ENCODE data around the gene PGPEP1.
"Not testable (repeated sequence)": the region's sequence is repeated elsewhere in the genome, so short reads cannot be mapped to it uniquely, and the experiment has no call there.

Gene PGPEP1

DNA sequence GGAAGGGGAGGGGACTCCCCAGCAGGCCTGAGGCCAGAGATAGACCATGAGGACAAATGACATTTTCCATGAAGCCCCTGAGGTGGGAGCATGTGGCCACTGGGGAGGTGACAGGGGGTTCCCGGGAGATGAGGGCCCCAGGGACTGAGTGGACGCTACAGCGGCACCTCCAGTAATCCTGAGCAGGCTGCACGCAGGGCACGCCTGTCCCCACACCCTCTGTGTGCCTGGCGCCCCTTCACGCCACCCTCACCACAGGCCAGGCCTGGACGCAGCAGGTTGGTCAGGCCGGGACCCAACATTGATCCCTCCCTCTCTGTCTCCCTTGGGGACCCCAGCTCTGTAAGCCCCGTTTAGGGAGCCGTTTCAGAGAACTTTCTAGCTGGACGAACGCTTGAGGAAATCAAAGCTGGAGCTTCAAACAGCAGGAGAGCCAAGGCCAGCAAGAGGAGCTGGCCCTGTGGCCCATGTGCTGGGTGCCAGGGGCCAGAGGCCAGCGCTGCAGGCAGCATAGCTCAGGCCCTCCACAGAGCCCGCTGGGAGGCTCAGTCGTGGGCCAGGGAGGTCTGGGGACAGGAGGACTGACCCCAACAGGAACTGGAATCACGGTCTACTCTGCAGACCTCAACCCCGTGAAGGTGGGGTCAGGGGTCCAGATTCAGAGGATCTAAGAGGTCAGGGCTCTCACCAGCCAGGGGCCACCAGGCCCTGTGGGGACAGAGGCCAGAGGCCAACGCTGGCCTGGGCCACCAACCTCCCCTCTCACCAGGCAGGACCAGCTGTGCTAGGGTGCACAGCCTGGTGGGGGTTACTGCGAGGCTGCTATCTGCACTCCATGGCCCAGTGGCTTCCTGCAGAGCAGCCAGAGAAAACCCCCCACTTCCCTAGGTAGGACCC lies 32.1 kb upstream of the PGPEP1 start:
- no peak for DNase-seq

GRCh38 chr19:18308948-18309325 lies 31.5 kb upstream of the PGPEP1 start:
- no peak for DNase-seq

- no peak for DNase-seq
Observed at GRCh38 chr19:18309525-18310064, 30.8 kb upstream of the PGPEP1 start.

DNA sequence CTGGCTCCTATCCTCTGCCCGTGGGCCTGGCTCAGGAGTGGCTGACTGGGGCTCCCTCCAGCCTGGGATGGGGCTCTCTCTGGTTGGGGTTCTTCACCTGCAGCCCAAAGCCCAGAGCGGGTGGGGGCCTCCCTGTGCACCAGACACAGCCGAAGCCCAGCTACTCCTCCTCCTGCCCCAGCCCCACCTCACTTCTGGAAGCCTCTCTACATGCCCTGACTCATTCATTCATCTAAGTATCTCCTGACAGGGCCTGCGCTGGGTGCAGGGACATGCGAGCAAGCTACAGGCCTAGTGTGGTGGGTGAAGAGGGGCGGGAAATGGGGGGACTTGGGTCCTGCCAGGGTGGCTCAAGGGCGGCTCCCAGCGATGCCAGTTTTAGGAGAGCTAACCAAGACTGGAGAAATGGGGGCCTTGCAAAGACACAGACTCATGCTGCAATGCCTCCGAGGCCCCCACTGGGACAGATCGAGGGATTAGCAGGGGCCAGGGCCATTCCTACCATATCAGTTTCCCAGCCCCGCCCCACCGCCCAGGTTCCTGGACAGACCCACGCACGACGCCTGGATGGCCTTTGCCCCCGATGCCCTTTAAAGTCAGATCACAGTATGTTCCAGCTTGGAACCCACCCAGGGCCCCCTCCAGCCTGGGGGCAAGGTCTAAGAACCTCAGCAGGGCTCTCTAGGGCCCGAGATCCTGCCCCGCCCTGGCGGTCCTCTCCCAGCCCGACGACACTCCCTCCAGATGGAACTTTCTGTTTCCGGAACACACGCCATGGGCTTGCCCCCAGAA lies 30.1 kb upstream of the PGPEP1 start:
- DNase-seq, result no peak

DNA sequence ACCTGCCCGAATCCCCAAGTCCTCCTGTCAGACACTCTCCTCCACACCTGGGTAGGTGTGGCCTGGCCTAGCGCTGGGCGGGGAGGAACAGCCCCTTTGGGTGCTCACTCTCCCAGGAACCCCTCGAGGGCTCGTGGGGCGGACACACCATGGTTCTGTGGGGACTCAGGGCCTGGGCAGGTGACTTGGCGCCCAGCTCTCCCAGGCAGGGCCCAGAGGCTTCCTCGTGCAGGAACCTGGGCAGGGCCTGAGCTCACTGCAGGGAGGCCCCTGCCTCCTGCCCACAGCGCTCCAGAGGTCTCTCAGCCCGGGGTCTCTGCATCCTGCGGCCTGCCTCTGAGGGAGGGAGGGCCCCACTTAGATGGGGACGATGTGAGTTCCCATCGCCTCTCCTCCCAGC lies 29.4 kb upstream of the PGPEP1 start:
- no peak for DNase-seq

DNA sequence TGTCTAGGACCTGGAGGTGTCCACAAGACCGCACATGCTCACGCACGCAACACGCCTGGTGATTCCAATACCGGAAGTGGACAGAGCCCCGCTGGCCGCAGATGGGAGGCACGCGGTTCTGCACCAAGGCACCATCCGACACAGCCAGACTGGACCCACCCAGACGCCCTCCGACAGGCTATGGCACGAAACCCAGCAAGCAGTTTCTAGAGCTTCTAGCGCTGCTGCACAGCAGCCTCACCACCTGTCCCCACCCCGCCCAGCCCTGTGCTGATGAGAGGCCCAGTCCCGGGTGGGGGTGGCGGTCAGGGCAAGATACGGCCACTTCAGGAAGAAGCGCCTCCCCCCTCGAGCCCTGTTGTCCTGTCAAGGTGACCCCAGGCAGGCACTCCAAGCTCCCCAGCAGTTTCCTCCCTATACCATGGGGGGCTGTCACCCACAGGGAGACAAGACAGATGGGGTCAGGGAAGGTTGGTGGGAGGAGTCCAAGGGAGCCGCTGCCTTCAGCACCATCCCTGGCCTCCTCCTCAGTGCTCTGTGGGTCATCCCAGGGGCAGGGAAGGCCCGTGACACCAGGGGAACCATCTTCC lies 28.8 kb upstream of the PGPEP1 start:
- DNase-seq, result no peak

- no peak for DNase-seq
Observed at GRCh38 chr19:18312092-18312534, 28.3 kb upstream of the PGPEP1 start.

GRCh38 chr19:18313398-18313797 lies 27.0 kb upstream of the PGPEP1 start:
- DNase-seq, result no peak

GRCh38 chr19:18317961-18318800 lies 22.2 kb upstream of the PGPEP1 start:
- DNase-seq, result no peak

DNA sequence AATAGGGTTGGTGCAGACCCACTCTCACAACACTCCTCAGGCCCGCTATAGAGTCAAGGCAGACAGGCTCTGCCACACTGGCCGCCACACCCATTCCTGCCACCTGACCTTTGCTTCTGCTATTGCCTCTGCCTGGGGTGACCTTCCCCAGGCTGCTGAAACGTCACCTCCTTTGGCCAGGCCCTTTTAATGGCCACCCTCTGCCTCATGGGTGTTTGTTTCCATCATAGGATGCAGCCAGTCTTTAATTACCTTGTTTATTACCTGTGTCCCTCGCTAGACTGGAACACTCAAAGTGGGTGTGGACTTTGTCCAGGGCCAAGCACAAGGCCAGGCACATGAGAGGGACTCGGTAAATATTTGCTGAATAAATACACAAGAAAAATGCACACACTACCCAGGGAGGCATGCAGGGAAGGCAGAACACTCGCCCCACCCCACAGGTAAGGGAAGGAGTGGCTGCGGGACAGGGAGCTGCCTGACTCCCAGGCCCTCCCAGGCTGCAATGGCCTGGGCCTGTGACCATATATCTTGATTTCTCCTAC lies 20.7 kb upstream of the PGPEP1 start:
- DNase-seq, result no peak

- no peak for DNase-seq
Observed at GRCh38 chr19:18320865-18321733, 19.3 kb upstream of the PGPEP1 start.

DNA sequence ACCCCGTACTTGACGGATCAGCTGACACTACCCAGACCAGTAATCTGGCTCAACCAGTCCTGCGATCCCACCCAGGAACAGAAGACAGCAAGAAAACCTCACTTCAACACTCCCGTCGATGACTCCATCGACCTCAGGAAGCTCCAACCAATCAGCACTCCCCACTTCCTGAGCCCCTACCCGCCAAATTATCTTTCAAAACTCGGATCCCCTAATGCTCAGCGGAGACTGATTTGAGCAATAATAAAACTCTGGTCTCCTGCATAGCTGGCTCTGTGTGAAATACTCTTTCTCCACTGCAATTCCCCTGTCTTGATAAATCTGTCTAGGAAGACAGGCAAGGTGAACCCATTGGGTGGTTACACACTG lies 18.7 kb upstream of the PGPEP1 start:
- peak; percentile 41 for DNase-seq

GRCh38 chr19:18322318-18322758 lies 18.1 kb upstream of the PGPEP1 start:
- DNase-seq, result peak; percentile 60

GRCh38 chr19:18322759-18323460 lies 17.5 kb upstream of the PGPEP1 start, which contains the start of gene LSM4:
Gene LSM4, minus strand, starts transcription at chr19:18323076. Its CDS starts 56 bp downstream, at chr19:18323020.
- peak; percentile 97 for DNase-seq

- not testable (repeated sequence) for DNase-seq
Observed at GRCh38 chr19:18324373-18324731, 16.0 kb upstream of the PGPEP1 start.

- no peak for DNase-seq
Observed at GRCh38 chr19:18326772-18327171, 13.6 kb upstream of the PGPEP1 start.

- DNase-seq, result peak; percentile 97
Observed at GRCh38 chr19:18328340-18329034, 11.9 kb upstream of the PGPEP1 start.

GRCh38 chr19:18329035-18329376 lies 11.4 kb upstream of the PGPEP1 start:
- DNase-seq, result no peak

GRCh38 chr19:18330868-18331267 lies 9.5 kb upstream of the PGPEP1 start:
- DNase-seq, result no peak

Measured in fibroblast of skin of abdomen (primary cell).